Activated gamma-delta T cell treated with Interleukin-2 at 50 U/mL for 16 hours (primary cell): ENCODE data around the gene PIK3R3.

Source experiments
- DNase-seq: peaks from one replicate; pipeline ENCODE4 v3.0.0-alpha.2; 2020

PIK3R3 gene

DNA sequence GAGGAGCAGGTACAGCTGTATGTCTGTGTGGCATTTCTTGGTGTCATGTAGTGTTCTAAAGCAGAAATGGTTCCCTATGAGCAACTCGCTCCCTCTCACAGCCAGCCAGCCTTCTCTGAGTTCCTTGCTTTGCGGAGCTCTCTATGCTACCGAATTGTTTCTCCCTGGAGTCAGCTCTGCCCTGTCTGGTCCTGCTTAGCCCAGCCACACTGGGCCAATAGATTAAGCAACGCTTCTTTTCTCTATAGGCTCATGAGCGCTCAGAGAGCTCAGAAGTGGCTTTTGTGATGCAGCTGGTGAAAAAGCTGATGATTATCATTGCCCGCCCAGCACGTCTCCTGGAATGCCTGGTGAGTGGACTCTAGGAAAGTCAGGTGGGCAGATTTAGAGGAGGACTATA lies 113.1 kb downstream of the PIK3R3 start:
- no peak for DNase-seq

DNA sequence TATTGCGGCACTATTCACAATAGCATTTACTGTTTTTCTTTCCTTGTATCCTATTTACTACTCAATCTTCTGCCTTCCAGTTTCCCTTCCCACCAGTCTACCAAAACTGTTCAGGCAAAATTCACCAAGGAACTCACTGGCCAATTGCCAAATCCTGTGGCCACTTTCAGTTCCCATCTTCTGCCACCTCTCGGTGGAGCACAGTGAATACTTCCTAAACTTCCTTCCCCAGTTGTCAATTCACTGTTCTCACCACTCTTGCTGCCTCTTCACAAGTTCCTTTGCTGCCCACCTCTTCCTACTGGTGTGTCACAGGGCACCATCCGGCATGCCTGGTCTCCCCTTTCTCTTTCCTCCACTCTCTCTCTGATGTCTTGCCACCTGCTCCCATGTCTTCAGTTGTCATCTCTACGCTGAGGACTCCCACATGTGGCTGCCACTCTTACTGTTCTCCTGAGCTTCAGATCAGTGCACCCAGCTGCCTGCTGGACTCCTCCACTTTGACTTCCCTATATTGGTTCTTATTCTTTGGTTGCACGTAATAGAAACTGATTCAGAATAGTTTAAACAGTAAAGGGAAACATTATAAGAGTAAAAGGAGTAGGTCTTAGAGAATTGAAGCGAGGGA lies 114.4 kb downstream of the PIK3R3 start:
- no peak for DNase-seq

GRCh38 chr1:46013581-46013980 lies 118.8 kb downstream of the PIK3R3 start:
- DNase-seq: no peak

DNA sequence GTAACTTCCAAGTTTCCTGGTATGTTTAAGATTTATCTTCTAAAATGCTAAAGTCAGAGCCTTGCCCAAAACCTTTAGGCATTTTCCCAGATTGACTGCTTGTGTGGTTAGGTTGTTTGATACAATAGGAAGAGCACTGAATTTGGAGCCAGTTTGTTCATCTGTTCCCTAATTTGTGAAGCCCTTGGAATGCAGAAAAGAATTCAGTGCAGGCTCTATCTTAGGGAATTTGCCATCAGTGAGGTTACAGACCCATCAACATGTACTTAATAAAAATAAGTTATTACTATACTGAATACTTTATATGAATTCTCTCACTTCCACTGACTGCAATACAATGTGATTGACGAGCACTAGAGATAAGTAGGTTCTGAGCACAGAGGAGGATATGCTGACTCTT lies 120.2 kb downstream of the PIK3R3 start:
- DNase-seq: no peak

DNA sequence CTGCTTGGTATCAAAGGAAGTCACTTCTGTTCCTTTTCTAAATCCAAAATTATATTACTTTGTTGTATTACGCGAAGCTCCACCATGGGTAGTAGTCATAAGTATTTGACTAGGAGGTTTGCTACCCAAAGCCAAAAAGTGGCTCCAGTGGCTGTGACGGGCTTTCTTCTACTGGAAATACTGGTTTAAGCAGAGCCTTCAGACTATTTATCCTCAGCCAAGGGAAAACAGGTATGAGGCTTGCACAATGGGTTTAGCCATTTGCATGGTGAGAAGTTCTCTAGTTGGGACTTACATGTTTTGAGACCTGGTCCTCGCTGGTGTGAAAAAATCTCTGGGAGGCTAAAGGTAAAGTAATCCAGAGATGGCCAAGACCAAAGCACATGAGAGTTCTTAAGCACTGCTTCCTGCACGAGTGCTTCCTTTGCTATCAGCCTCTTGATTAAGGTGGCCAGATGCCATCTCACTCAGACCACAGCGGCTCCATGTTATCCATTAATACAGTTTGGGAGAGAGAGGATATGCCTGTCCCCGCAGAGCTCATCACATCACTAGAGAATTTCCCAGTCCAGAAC lies 121.2 kb downstream of the PIK3R3 start:
- no peak for DNase-seq

GRCh38 chr1:46010611-46011010 lies 121.8 kb downstream of the PIK3R3 start:
- no peak for DNase-seq

DNA sequence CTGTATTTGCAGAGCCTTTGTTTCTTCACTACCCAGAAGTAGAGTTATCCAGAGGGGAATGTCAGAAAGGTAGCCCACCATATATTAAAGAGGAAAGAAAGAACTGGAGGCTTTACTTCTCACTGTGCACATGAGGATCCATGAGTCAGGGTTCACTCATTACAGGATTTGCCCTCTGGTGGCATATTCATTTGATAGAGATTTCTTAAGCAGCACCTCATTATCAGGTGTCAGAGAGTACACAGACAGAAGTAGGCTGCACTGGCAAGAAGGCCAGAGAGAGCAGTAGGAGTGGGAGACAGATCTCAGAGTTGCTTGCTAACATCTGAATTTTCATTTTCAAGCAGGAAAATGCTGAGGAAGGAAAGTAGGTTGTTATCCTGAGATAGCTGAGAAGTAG lies 123.8 kb downstream of the PIK3R3 start:
- DNase-seq: no peak

GRCh38 chr1:46005594-46005993 lies 126.8 kb downstream of the PIK3R3 start:
- no peak for DNase-seq

DNA sequence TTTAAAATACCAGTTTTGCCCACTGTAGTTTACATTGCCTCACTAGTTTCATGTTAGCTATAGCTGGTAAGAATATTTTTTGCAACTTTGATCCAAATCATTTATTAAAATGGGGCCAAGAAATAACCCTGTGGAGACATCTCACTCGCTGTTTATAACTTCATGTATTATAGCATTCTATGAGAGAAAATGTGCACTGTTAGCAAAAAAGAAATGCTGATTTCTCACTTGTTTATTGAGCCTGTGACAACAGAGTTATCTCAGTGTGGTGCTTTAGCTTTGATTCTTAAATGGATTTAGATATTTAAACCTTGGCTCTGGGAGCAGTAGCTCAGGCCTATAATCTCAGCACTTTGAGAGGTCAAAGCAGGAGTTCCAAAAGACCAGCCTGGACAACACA lies 127.9 kb downstream of the PIK3R3 start:
- DNase-seq: no peak

DNA sequence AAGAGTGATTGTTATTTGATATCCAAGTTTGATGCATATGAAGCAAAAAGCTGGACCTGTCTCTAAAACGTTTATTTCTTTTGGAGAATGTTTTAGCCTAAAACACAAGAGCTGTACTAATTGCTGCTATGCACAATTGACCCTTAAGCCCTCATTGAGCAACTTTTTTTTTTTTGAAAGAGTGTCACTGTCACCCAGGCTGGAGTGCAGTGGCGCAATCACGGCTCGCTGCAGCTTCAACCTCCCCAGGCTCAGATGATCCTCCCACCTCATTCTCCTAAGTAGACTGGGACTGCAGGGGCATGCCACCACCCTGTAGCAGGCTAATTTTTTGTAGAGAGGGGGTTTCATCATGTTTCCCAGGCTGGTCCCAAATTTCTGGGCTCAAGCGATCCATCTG lies 129.1 kb downstream of the PIK3R3 start:
- no peak for DNase-seq

DNA sequence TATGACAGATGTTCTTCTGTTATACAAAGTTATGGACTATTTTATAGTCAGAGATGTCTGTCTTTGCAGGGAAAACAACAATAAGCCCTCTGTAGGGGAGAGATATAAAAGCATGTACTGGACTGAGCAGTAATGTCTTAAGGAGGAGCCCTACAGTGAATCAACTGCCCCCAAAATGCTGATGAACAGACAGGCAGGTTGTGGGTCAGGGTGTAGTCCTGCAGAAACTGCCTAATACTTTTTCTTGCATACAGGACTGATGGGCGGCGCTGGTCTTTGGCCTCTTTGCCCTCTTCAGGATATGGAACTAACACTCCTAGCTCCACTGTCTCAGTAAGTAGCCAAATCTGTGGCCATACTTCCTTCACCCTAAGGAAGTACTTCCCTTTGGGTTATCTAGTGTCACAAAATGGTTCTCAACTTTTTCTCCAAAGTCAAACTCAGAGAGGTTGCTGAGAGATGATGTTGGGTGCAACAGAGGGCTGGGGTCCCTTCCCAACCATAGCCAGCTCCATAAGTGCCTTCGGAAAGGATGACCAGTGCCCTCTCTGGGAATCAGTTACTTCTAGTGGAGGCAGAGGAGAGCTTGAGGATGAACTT lies 129.8 kb downstream of the PIK3R3 start:
- DNase-seq: no peak

DNA sequence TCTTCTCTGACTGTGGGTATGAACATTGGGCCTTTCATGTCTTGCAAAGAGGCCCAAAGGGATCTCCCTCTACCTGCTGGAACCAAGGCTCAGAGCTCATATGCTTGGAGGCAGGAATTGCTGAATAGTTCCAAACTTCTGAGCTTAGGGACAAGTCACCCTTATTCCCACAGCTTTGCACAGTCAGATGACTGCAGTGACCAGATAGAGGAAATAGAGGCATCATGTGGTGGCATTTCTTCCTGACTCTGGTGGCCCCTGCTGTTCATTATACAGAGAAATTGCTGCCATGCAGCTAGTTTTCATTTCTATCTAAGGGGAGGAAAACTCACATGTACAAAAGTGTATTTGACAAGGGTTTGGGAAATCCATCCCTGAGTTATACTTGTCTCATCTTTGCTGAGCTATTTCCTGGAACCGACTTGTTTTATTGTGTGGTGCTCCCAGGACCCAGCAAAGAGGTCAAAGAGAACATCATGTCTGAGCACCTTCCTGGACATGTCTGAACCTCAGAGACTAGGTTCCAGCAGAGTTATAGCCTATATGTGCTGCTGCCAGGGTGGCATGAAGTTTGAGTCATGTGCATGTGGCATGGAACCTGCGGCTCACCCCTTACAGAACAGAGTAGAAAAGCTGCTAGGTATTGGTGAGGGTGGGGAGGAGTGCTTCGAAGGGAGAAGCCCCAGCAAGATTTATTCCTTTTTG lies 131.2 kb downstream of the PIK3R3 start:
- no peak for DNase-seq

DNA sequence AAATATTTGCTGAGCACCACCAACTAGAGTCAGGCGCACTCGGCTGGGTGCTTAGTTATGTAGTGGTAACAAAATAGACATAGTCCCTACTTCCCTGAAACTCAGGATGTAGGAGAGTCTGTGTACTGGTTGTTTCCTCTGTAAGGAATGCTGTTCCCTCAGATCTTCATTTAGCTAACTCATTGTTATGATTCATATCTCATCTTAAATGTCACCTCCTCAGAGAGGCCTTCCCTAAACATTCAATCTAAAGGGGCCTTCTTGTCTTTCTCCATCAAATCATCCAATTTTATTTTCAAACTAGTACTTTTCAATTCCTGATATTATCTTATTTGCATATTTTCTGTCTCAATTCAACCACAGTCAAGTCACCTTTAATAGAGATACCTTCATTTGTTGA lies 132.9 kb downstream of the PIK3R3 start:
- no peak for DNase-seq

DNA sequence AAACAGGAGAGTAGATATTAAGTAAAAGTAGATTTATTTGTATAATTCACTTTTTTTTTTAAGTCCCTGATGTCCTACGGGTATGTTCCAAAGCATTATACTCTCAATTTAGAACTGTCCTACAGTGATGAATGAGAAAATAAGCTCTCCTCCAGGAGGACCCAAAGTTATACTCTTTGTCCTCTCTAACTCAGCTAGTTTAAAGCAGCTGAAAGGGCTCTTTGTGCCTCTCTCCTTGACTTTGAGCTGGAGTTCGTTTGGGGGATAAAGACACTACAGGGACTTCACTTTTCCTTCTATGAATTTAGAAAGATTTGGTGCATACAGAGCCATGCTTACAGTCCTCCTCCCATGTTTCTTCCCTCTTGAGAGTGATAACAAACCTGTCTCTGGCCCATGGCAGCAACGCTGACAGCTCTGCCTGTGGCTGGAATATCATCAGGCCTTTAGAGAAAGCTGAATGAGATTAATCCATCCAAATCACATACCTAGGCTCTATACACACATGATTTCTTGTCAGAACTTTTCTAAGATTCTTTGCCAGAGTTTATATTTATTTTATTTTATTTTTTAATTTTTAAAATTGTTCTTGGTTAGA lies 134.3 kb downstream of the PIK3R3 start:
- no peak for DNase-seq

- DNase-seq: no peak
Measured at GRCh38 chr1:45995298-45995697, 137.1 kb downstream of the PIK3R3 start.

GRCh38 chr1:45994423-45994822 lies 138.0 kb downstream of the PIK3R3 start:
- no peak for DNase-seq
